ENCODE results near the gene ZDHHC3.

- TF ChIP-seq GATA2 (IDR thresholded peaks at IDR 0.05; ENCODE audit: low read depth, low read length) (no peak), GATA3 (IDR thresholded peaks at IDR 0.05; ENCODE audit: low read depth, low read length) (no peak)
These were observed 61.0 kb downstream of the ZDHHC3 start for GRCh38 chr3:44914936-44915335.
